Fibroblast of mammary gland (primary cell): ENCODE measurements around the gene CADM4.
A peak's percentile ranks its signal among the peaks of the same experiment; 100 is the strongest.

ENCODE experiments used
- DNase-seq: peaks from one replicate; pipeline ENCODE4 v3.0.0-alpha.2; 2010; ENCODE audit warnings: low read depth
- H3K4me3 ChIP-seq: 2 replicates; pipeline ENCODE4 v1.5.1; 2011; ENCODE audit warnings: low read depth, mild to moderate bottlenecking, low read length, moderate library complexity; ENCODE audit not compliant: control insufficient read depth
- TF ChIP-seq, protein P1 (sequence below): conservative IDR thresholded peaks from 2 replicates; pipeline ENCODE4 v1.5.1; 2011; ENCODE audit warnings: low read depth, low read length, inconsistent platforms; ENCODE audit not compliant: control insufficient read depth, insufficient read depth

CADM4 gene

DNA sequence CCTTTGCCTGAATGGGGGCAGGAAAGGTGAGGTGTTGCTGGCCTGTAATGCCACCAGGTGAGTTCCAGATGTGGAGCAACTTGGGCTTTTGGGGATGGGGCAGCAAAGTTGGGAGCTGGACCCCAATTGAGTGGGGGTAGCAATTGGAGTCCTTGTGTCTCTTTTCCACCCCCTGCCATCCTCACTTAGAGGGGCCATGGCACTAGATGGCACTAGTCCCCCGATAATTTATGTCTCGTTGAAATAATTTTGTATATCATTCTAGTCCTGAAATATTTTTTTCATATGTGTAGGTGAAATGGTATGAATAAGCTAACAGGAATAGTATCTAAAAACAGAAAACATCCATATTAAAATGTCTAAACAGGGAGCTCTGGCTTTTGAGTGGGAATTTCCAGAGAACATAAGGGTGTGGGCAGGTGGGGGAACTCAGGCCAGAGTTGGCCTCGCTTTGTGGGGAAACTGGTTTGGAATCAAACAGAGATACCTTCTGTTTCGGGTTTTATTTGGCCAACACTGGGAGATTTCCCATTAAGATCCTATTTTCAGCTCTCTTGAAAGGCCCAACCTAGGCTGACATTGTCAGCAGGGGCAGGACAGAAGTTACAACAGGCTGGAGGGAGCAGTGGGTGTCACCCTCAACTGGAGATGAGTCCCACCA is 39.9 kb downstream of the CADM4 start:
- TF ChIP-seq, protein P1, sequence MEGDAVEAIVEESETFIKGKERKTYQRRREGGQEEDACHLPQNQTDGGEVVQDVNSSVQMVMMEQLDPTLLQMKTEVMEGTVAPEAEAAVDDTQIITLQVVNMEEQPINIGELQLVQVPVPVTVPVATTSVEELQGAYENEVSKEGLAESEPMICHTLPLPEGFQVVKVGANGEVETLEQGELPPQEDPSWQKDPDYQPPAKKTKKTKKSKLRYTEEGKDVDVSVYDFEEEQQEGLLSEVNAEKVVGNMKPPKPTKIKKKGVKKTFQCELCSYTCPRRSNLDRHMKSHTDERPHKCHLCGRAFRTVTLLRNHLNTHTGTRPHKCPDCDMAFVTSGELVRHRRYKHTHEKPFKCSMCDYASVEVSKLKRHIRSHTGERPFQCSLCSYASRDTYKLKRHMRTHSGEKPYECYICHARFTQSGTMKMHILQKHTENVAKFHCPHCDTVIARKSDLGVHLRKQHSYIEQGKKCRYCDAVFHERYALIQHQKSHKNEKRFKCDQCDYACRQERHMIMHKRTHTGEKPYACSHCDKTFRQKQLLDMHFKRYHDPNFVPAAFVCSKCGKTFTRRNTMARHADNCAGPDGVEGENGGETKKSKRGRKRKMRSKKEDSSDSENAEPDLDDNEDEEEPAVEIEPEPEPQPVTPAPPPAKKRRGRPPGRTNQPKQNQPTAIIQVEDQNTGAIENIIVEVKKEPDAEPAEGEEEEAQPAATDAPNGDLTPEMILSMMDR = no peak
- no peak for DNase-seq

DNA sequence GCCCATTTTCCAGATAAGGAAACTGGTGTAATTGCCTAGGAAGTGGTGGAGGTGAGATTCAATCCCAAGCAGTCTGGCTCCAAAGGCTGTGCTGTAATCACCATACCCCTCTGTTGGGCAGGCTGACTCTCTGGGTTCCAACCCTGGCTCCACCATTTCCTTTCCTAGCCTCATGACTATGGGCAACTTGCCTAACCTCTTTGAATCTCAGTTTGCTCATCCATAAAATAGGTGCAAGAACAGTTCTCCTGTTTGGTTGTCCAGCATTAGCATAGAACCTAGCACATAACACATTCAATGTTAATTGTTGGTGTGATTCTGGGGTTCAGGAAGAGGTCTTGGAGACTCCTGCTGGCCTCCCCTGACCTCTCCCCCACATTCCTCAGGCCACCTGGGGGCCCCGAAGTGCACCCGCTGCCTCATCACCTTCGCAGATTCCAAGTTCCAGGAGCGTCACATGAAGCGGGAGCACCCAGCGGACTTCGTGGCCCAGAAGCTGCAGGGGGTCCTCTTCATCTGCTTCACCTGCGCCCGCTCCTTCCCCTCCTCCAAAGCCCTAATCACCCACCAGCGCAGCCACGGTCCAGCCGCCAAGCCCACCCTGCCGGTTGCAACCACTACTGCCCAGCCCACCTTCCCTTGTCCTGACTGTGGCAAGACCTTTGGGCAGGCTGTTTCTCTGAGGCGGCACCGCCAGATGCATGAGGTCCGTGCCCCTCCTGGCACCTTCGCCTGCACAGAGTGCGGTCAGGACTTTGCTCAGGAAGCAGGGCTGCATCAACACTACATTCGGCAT is 41.0 kb downstream of the CADM4 start:
- no peak overlapping the region for H3K4me3 ChIP-seq
- no peak for DNase-seq
- TF ChIP-seq, protein P1 = no peak

More for the DNA sequence above, 39.9 kb downstream of the CADM4 start:
- H3K4me3 ChIP-seq = no peak overlapping the region

DNA sequence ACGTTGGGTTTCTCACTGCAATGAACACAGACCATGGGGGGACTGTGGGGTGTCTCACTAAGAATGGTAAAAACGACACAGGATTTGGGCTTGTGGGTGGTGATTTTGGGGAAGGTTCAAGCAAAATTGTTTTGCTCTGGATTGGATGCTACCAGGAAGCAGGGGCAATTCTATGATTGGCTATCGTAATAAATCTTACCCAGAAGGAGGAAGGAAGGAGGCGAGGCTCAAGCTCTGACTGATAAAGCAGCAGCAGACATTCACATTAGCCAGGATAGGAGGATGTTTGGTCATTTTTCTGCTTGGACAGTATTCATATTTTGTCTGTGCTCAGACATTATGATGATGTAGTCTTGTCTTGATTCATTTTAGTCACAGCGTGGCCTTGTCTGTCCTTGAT is 41.8 kb downstream of the CADM4 start:
- TF ChIP-seq, protein P1 = no peak
- DNase-seq = no peak
- H3K4me3 ChIP-seq = peak overlapping the region; percentile 86

DNA sequence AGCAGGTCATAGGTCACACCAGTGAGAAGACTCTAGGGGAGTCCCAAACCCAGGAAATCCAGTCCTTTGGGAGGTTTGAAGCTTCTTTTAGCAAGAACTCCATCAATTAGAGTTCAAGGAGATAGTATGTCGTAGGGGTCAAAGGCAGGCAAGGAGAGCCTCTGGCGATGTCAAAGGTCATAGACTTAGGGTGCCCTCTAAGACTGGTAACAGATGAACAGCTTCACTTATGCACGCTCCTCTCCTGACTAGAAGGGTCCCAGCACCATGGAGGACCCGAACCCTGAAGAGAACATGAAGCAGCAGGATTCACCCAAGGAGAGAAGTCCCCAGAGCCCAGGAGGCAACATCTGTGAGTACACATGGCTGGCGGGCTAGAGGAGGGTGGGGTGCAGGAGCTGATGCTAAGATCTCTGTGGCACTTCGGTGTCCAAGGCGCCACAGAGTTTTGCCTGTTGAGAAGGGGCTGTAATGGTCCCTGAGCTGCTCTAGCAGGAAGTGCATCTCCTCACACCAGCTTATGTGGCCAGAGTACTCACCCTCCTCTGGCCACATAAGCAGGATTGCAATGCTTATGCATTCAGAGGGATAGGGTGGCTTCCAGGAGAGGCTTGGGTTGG is 42.7 kb downstream of the CADM4 start:
- peak overlapping the region; percentile 86 for H3K4me3 ChIP-seq
- DNase-seq = no peak
- TF ChIP-seq, protein P1 = no peak

DNA sequence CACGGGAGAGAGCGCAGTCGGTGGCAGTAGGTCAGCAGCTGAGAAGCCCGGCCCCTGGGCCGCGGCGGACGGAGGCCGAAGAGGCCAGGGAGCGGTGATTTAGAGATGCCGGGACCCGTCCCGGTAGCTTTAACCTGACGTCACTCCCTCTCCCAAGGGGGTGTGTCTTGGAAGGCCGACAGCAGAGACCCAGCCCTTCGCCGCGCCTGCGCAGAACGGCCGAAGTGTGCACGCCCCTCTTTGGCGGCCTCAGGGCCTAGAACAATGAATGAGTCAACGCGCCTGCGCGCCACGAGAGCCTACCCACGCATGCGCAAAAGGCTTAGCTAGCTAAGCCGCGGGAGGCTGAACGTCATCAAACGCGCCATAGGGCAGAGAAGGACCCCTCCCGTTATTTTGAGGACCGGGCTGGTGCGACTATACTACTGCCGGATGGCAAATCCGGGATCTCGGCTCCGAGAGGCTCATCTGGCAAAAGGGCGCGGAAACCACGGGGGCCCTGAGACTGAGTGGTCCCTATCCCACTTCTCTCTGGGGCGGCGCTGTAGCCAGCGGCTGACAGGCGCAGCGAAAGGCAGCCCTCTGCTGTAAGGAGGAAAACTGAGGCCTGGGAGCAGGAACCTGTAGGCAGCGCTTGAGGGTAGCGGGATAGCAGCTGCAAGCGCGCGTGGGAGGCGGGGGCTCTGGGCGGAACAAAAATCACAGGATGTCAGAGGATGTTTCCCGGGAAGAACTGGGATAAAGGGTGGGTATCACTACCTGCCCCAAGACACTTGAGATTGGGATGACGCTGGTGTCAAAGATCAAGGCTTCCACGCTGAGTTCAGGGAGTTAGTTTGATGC is 43.4 kb downstream of the CADM4 start, which contains the start of the genes IRGQ and ZNF576:
IRGQ (minus strand) TSS at position 136 of the 843 bp plus-strand sequence. CDS start 796 bp downstream, outside the sequence.
ZNF576 (plus strand) TSS at position 597 of the 843 bp plus-strand sequence. CDS start 514 bp downstream, outside the sequence.
- DNase-seq = peak; percentile 99
- TF ChIP-seq, protein P1 = no peak

DNA sequence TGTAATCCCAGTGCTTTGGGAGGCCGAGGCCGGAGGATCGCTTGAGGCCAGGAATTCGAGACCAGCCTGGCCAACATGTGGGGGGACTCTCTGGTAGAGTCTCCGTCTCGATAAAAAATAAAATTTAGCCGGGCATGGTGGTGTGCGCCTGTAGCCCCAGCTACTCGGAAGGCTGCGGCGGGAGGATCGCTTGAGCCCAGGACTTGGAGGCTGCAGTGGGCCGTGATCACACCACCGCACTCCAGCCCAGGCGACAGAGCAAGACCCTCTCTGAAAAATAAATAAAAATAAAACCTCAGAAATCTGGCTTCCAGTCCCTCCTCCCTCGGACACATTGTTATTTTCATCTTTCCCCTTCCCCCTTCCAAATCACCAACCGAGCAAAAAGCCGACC is 44.0 kb downstream of the CADM4 start:
- H3K4me3 ChIP-seq = peak overlapping the region; percentile 84
- TF ChIP-seq, protein P1 = no peak
- no peak for DNase-seq

More for the DNA sequence above, 43.4 kb downstream of the CADM4 start, which contains the start of the genes IRGQ and ZNF576:
- H3K4me3 ChIP-seq = peak within 1 kb of the TSS; percentile 86
